GM10248 (cell line): Measurements from ENCODE around the gene SIPA1L3.
"Not testable (repeated sequence)": the region's sequence is repeated elsewhere in the genome, so short reads cannot be mapped to it uniquely, and the experiment has no call there.

Experiments used
- CTCF ChIA-PET: fragments of 300-600 bp; sonication (Branson Sonifier 250); formaldehyde crosslinking; extraction: SDS; loops from one replicate; lab custom pipeline; 2021; ENCODE audit warnings: antibody characterized with exemption; lab: Yijun Ruan, JAX
- POLR2A ChIA-PET: fragments of 350-650 bp; sonication (Branson Sonifier 250); formaldehyde crosslinking; extraction: SDS; loops from one replicate; lab custom pipeline; 2020; ENCODE audit warnings: antibody characterized with exemption; lab: Yijun Ruan, JAX
- DNase-seq: peaks from one replicate; pipeline ENCODE4 v3.0.0; 2012; ENCODE audit errors: extremely low spot score
- TF ChIP-seq, protein P1 (sequence below): IDR thresholded peaks from 2 replicates; pipeline ENCODE4 v1.5.1; 2012; ENCODE audit warnings: mild to moderate bottlenecking, low read depth; ENCODE audit errors: extremely low read depth, missing control alignments, control extremely low read depth

Gene SIPA1L3

DNA sequence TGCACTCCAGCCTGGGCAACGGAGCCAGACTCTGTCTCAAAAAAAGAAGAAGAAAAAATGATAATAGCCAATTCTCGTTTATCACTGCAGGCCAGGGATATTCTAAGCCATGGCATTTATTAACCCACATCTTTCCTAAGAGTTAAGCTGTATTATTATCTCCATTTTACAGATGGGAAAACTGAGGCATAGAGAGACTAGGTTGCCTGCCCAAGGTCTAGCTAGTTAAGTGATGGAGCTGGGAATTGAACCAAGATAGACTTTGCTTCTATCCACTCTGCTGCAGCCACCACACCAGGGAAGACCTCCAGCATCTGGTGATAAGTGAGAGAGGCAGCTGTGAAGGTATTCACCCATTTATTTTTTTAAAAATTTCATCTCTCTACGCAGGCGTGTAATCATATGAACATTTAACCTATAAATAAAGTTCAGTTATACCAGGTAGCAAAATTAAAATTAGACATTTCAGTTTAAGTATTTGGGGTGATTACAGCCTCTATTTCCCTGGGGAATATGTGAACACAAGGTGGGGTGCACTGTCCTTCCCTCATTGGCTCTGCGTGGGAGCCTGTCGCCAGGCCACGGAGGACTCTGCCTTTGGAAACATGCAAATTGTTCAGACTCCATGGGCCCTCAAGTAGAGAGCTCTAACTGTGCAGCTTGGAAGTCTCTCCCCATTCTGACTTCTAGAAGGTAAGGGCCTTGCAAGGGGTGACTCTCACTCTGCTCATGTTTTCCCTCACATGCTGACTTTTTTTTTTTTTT is 157.8 kb downstream of the SIPA1L3 start:
- ChIA-PET CTCF (interaction anchor here (1.3 to 1.5 kb wide), 4 partner anchors 12 to 68 kb away, joined by 3 to 5 read pairs (median 4); no protein-coding TSS in a partner anchor), POLR2A (interaction anchor here (0.7 kb wide), 1 partner anchor 9 kb away, joined by 4 read pairs; no protein-coding TSS in a partner anchor)
- TF ChIP-seq, protein P1, sequence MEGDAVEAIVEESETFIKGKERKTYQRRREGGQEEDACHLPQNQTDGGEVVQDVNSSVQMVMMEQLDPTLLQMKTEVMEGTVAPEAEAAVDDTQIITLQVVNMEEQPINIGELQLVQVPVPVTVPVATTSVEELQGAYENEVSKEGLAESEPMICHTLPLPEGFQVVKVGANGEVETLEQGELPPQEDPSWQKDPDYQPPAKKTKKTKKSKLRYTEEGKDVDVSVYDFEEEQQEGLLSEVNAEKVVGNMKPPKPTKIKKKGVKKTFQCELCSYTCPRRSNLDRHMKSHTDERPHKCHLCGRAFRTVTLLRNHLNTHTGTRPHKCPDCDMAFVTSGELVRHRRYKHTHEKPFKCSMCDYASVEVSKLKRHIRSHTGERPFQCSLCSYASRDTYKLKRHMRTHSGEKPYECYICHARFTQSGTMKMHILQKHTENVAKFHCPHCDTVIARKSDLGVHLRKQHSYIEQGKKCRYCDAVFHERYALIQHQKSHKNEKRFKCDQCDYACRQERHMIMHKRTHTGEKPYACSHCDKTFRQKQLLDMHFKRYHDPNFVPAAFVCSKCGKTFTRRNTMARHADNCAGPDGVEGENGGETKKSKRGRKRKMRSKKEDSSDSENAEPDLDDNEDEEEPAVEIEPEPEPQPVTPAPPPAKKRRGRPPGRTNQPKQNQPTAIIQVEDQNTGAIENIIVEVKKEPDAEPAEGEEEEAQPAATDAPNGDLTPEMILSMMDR: no peak

GRCh38 chr19:38065775-38066174 is 158.8 kb downstream of the SIPA1L3 start:
- CTCF ChIA-PET: interaction anchor here (1.1 to 1.5 kb wide), 6 partner anchors 10 to 68 kb away, joined by 3 to 5 read pairs (median 4); no protein-coding TSS in a partner anchor
- POLR2A ChIA-PET, DNase-seq: not testable (repeated sequence)

More for the DNA sequence above, 157.8 kb downstream of the SIPA1L3 start:
- no peak for DNase-seq

DNA sequence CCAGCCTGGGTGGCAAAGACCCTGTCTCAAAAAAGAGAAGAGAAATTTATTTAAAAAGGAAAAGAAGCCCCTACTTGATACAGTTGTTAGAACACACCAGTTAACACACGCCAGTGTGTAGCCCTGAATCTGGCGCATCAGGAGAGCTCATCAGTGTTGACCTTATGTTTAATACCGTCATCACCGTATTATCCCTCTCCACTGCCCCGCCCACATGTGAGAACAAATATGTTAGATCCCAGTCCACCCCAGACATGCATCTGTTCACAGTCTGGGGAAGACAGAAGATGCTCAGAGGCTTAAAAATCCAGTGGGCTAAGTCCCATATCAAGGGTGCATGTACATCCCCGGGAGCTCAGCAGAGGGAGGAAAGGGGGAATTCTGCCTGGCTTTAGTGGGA is 161.8 kb downstream of the SIPA1L3 start:
- TF ChIP-seq, protein P1: no peak
- CTCF ChIA-PET: interaction anchor here (1.0 to 2.1 kb wide), 5 partner anchors 10 to 166 kb away, joined by 3 to 7 read pairs (median 3); no protein-coding TSS in a partner anchor
- no peak for DNase-seq
- POLR2A ChIA-PET: no interaction called here

DNA sequence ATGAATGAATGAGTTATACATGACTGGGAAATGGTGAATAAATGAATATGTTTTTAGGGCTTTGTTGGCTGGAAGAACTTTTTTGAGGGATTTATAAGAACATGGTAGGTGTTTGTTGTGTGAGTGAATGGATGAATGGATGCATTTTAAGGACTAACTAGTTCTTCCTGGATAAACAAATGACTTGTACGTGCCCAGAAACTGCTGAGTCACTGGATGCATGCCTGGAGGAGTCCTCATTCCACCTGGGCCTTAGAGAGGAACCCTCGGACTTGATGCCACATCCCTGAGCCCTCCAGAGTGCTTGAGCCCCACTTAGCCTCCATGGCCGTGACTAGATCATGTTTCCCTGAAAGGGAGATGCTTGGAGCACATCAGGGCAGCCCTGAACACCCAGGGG is 163.6 kb downstream of the SIPA1L3 start:
- POLR2A ChIA-PET: no interaction called here
- CTCF ChIA-PET: no interaction called here

DNA sequence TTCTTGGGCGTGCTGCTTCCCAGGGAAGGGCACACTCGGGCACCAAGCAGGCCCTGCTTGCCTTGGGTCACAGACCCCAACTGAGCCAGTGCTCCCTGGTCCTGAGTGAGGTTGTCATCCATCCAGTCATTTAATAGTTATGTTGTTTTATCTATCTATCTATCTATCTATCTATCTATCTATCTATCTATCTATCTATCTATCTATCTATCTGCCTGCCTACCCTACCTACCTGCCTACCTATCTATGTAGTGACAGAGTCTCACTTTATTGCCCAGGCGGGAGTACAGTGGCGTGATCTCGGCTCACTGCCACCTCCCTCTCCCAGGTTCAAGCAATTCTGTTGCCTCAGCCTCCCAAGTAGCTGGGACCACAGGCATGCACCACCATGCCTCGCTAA is 164.0 kb downstream of the SIPA1L3 start:
- CTCF ChIA-PET, POLR2A ChIA-PET, DNase-seq: not testable (repeated sequence)

More for the DNA sequence above, 163.6 kb downstream of the SIPA1L3 start:
- TF ChIP-seq, protein P1: no peak
- no peak for DNase-seq

DNA sequence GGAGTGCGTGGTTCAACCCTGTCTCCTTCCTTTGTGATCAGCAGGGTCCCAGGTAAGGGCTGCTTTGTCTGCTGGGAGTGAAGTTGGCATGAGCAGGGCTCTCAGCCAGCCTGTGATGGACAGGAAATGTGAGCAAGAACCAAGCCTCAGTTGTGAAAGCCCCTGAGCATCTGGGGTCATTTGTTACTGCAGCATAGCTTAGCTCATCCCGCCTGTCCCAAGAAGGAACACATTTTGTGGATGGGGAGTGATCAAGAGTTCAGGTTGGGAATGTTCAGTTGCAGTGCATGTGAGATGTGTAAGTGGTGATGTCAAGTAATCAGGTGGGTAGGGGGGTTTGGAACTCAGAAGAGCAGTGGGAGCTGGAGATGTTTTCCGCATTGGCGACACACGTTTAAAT is 164.6 kb downstream of the SIPA1L3 start:
- TF ChIP-seq, protein P1: no peak
- ChIA-PET CTCF (no interaction called here), POLR2A (no interaction called here)
- no peak for DNase-seq

DNA sequence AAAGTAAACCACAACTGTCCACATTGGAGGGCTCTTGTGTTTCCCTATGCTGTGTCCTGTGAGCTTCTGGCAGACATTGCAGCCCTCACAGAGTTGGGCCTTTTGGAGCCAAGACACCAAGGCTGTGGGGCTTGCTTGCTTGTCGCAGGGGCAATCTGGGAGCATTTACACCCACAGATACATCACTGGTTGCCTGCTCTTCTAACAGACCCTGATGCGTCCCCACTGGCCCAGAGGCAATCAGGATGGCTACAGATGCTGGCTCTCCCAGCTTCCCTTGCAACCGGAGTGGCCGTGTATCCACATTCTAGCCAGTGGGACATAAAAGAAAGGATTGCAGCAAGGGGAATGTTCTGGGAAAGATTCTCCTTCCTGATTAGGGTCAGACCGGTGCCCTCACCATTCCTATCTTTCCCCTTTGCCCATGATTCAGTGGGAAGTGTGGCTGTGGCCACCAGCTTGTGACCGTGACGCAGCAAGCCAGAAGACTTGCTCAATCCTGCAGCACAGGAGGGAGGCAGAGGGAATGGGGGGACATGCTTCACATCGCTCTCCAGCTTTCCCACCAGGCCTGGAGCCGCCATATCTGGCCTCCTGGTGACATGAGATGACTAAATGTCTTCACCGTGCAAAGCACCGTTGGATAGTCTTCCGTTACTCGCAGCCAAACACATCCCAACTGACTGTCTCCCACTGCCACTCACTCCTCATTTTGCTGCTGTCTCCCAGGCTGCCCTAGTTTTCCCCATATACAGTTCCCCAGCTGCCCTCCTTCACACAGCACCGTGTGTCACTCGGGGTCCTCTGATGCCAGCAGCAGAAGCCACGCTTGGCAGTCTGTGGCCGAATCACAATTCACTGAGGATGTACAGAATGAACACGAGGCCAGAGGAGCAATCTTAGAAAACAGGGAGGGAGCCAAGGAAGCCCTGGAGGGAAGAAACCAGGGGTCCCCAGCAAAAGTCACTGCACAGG is 166.1 kb downstream of the SIPA1L3 start:
- CTCF ChIA-PET: no interaction called here
- POLR2A ChIA-PET: interaction anchor here (0.6 kb wide), 1 partner anchor 1910 kb away, joined by 4 read pairs; no protein-coding TSS in a partner anchor
- no peak for DNase-seq
- TF ChIP-seq, protein P1: no peak
